NCI-H82 (cell line): Measurements from ENCODE around the gene TBK1.

Source experiments
- DNase-seq: peaks from one replicate; lab custom pipeline; 2025; lab: John Stamatoyannopoulos, UW

TBK1 gene

GRCh38 chr12:64545081-64545382 is 93.1 kb downstream of the TBK1 start:
- no peak for DNase-seq

- DNase-seq, result no peak
Measured at GRCh38 chr12:64549108-64549507, 97.2 kb downstream of the TBK1 start.

- no peak for DNase-seq
Measured at GRCh38 chr12:64550755-64551154, 98.8 kb downstream of the TBK1 start.

- no peak for DNase-seq
Measured at GRCh38 chr12:64551676-64552075, 99.8 kb downstream of the TBK1 start.
